Transverse colon (tissue), 4 donors: ENCODE results near the gene ORC5. TPM values are rescaled to one million over a fixed set of nuclear protein-coding genes. Genes with fewer than 3 reads are reported as not detected.

Source experiments
- DNase-seq: peaks from one replicate; pipeline ENCODE4 v3.0.0-alpha.2; 2019
- H3K27ac ChIP-seq, 4 donors: fragments of 200-600 bp; sonication (generic); 2 replicates each; pipeline ENCODE4 v1.5.1; 2016 to 2018; ENCODE audit warnings: inconsistent platforms in 4 of 4
- H3K27me3 ChIP-seq: fragments of 200-600 bp; sonication (generic); 2 replicates; pipeline ENCODE4 v1.5.1; 2017; ENCODE audit warnings: inconsistent platforms
- H3K36me3 ChIP-seq, 4 donors: fragments of 200-600 bp; sonication (generic); 2 replicates each; pipeline ENCODE4 v1.5.1; 2017 to 2019; ENCODE audit warnings: inconsistent platforms in 4 of 4
- H3K4me1 ChIP-seq, 4 donors: fragments of 200-600 bp; sonication (generic); 2 replicates each; pipeline ENCODE4 v1.5.1; 2017 to 2020; ENCODE audit warnings: inconsistent platforms in 4 of 4
- H3K4me3 ChIP-seq, 4 donors: fragments of 200-600 bp; sonication (generic); 1 replicate in 1 of 4; 2 replicates in 3 of 4; pipeline versions ENCODE4 v1.5.1 to v1.6.1; 2017 to 2019; ENCODE audit warnings: inconsistent platforms in 4 of 4
- H3K9me3 ChIP-seq, 2 donors: fragments of 200-600 bp; sonication (generic); 2 replicates each; pipeline ENCODE4 v1.5.1; 2017 to 2019; ENCODE audit warnings: inconsistent platforms in 2 of 2
- EP300 ChIP-seq: sonication (generic); formaldehyde crosslinking; IDR thresholded peaks from one replicate; pipeline ENCODE4 v1.6.1; 2017; ENCODE audit warnings: antibody characterized with exemption, low read depth
- POLR2A ChIP-seq: fragments of 450-650 bp; IDR thresholded peaks from one replicate; pipeline ENCODE4 v1.6.1; 2016; ENCODE audit warnings: antibody characterized with exemption, mild to moderate bottlenecking, moderate library complexity
- POLR2AphosphoS5 ChIP-seq, 3 donors: sonication (generic); formaldehyde crosslinking; IDR thresholded peaks; one replicate each; pipeline ENCODE4 v1.6.1; 2016; ENCODE audit warnings: antibody characterized with exemption in 3 of 3
- WGBS, 2 donors: methylation state at CpG; one replicate each; pipeline ENCODE4 v1.1.5; 2018; ENCODE audit warnings: low coverage in 1 of 2; 5-methylcytosine and 5-hydroxymethylcytosine counted together
- in situ Hi-C, 4 donors: fragments of 200-750 bp; cut with MboI; loops; one replicate each; pipeline versions ENCODE4 v1.15.0 to v1.15.1; 2017; ENCODE audit warnings: low sequenced_read_pairs in 3 of 4, low pct_ligation_motif_present in 1 of 4, low pct_unique_long_range_greater_than_20kb in 1 of 4
- intact Hi-C: fragments of 100-400 bp; cut with DNase I; formaldehyde crosslinking; loops from one replicate; pipeline ENCODE4 v1.15.1; 2023; ENCODE audit warnings: low total_unique reads
- total RNA-seq, 4 donors: library from RNA; depleted of rRNA; stranded (reverse); fragments of >200 nt; gene quantifications; one replicate each; pipeline ENCODE4 v1.1.0, GENCODE V29; 2016
- TF ChIP-seq, protein P1 (sequence below), 5 experiments: fragments of 200-600 bp in 3 of 5; fragments of 450-650 bp in 2 of 5; sonication (generic) in 3 of 5; IDR thresholded peaks; 1 replicate in 2 of 5; 2 replicates in 3 of 5; pipeline ENCODE4 v1.5.1; 2016 to 2017; ENCODE audit warnings: antibody characterized with exemption in 5 of 5, inconsistent platforms in 3 of 5, mild to moderate bottlenecking in 2 of 5, moderate library complexity in 1 of 5

The ORC5 gene
- total RNA-seq, 4 donors from 2014 or later, result 9.0 to 18.7 (median 11.3) TPM

DNA sequence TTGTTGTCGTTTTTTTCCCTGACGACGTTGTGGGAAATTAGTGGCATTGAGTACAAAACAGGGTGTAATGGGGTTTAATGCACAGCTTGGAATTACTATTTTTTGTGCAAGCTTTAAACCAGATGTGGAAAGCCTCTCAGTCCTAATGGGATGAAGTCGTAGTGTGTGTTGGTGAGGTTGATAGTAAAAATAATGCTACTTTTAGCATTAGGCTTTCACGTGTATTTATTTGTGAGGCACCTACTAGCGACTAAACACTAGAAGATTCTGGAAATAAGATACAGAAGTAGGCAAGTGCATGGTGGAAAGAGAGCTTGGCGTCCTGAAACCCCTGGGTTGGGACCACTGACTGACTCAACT is 588 bp upstream of the ORC5 start:
- TF ChIP-seq POLR2A, result no peak
- 31 to 49% methylated on average over 6 to 7 of the region's 7 CpGs for WGBS, 2 donors
- in situ Hi-C loops, result no loop called here
- DNase-seq, result no peak
- Histone ChIP-seq H3K36me3 (peaks cover 0 to 6% (median 0%) of the 10 kb centered on the region in 4 donors), H3K9me3 (no peaks in the 10 kb centered on the region), H3K27me3 (no peaks in the 10 kb centered on the region), H3K27ac (peak overlapping the region; percentile 87 to 95 (median 88)), H3K4me1 (peaks cover 7 to 28% (median 23%) of the 10 kb centered on the region in 4 donors), H3K4me3 (peak overlapping the region; percentile 59 to 82 (median 69))
- intact Hi-C loops, result no loop called here

DNA sequence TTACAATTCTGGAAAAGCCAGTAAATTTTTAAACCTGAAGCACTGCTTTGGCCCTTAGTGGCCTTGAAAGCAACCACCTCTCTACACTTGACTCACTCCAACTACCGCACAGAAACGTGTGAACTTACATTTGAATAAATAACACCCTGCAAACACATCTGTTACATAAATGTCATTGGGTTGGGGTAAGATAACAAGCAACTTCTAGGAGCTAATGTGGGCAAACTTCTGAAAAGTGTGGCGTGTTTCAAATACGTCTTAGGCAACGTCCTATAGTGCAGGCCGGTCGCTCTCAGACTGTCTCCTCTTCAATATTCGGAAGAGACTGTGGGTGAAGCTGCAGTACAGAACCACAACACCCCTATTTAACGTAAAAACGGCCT is 474 bp downstream of the ORC5 start:
- Histone ChIP-seq H3K36me3 (peaks cover 0 to 9% (median 0%) of the 10 kb centered on the region in 4 donors), H3K4me1 (peaks cover 7 to 28% (median 23%) of the 10 kb centered on the region in 4 donors), H3K27me3 (no peaks in the 10 kb centered on the region), H3K27ac (peak overlapping the region; percentile 87 to 95 (median 88)), H3K9me3 (no peaks in the 10 kb centered on the region), H3K4me3 (peak overlapping the region; percentile 59 to 82 (median 69))
- WGBS, 2 donors, result 0% methylated on average over 2 to 10 of the region's 10 CpGs
- DNase-seq, result no peak
- in situ Hi-C loops, result no loop called here
- intact Hi-C loops, result no loop called here
- no peak for TF ChIP-seq EP300
- TF ChIP-seq POLR2AphosphoS5 (IDR thresholded peaks at IDR 0.05), result no peak
- TF ChIP-seq, protein P1, sequence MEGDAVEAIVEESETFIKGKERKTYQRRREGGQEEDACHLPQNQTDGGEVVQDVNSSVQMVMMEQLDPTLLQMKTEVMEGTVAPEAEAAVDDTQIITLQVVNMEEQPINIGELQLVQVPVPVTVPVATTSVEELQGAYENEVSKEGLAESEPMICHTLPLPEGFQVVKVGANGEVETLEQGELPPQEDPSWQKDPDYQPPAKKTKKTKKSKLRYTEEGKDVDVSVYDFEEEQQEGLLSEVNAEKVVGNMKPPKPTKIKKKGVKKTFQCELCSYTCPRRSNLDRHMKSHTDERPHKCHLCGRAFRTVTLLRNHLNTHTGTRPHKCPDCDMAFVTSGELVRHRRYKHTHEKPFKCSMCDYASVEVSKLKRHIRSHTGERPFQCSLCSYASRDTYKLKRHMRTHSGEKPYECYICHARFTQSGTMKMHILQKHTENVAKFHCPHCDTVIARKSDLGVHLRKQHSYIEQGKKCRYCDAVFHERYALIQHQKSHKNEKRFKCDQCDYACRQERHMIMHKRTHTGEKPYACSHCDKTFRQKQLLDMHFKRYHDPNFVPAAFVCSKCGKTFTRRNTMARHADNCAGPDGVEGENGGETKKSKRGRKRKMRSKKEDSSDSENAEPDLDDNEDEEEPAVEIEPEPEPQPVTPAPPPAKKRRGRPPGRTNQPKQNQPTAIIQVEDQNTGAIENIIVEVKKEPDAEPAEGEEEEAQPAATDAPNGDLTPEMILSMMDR (IDR thresholded peaks at IDR 0.05), result no peak
- no peak for TF ChIP-seq POLR2A

- Histone ChIP-seq H3K27ac (peak overlapping the region; percentile 87 to 95 (median 88)), H3K9me3 (no peaks in the 10 kb centered on the region), H3K4me1 (peaks cover 7 to 28% (median 23%) of the 10 kb centered on the region in 4 donors), H3K27me3 (no peaks in the 10 kb centered on the region), H3K36me3 (peaks cover 0 to 13% (median 0%) of the 10 kb centered on the region in 4 donors), H3K4me3 (peak overlapping the region; percentile 59 to 82 (median 69))
- TF ChIP-seq POLR2A (no peak), EP300 (no peak), POLR2AphosphoS5 (IDR thresholded peaks at IDR 0.05) (no peak)
- TF ChIP-seq, protein P1 (IDR thresholded peaks at IDR 0.05), result no peak
- intact Hi-C loops, result no loop called here
- in situ Hi-C loops, result no loop called here
- DNase-seq, result no peak
- WGBS, 2 donors, result 22 to 25% methylated on average over 5 to 6 of the region's 6 CpGs
These were observed 972 bp downstream of the ORC5 start for GRCh38 chr7:104206841-104207240.

DNA sequence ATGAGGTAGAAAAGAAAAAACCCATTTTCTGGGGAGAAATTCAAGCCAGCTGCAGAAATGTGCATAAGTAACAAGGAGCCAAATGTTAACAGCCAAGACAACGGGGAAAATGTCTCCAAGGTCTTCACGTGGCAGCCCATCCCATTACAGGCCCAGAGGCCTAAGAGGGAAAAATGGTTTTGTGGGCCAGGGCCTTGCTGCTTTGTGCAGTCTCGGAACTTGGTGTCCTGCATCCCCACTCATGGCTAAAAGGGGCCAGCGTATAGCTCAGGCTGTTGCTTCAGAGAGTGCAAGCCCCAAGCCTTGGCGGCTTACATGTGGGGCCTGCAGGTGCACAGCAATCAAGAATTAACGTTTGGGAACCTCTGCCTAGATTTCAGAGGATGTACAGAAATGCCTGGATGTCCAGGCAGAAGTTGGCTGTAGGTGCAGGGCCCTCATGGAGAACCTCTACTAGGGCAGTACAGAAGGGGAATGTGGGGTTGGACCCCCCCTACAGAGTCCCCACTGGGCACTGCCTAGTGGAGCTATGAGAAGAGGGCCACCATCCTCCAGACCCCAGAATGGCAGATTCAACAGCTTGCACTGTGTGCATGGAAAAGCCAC is 9.0 kb downstream of the ORC5 start:
- Histone ChIP-seq H3K4me1 (no peaks in the 10 kb centered on the region), H3K27me3 (no peaks in the 10 kb centered on the region), H3K4me3 (no peak overlapping the region), H3K9me3 (no peaks in the 10 kb centered on the region), H3K27ac (no peak overlapping the region), H3K36me3 (peaks cover 0 to 53% (median 15%) of the 10 kb centered on the region in 4 donors)
- TF ChIP-seq, protein P1 (IDR thresholded peaks at IDR 0.05), result no peak
- intact Hi-C loops, result no loop called here
- no peak for DNase-seq
- WGBS, 2 donors, result 93 to 100% methylated on average over 1 to 6 of the region's 6 CpGs
- in situ Hi-C loops, result no loop called here

- TF ChIP-seq, protein P1 (IDR thresholded peaks at IDR 0.05), result no peak
- TF ChIP-seq POLR2A, result no peak
- no peak for TF ChIP-seq POLR2AphosphoS5 (IDR thresholded peaks at IDR 0.05)
- TF ChIP-seq EP300, result no peak
- 65 to 75% methylated on average over 2 of the region's 2 CpGs for WGBS, 2 donors
- H3K27ac ChIP-seq, result no peak overlapping the region
- no peaks in the 10 kb centered on the region for H3K9me3 ChIP-seq
- in situ Hi-C loops, result no loop called here
- H3K27me3 ChIP-seq, result no peaks in the 10 kb centered on the region
- no peak overlapping the region for H3K4me3 ChIP-seq
- DNase-seq, result no peak
- H3K36me3 ChIP-seq, result peaks cover 0 to 46% (median 22%) of the 10 kb centered on the region in 4 donors
- no peaks in the 10 kb centered on the region for H3K4me1 ChIP-seq
- intact Hi-C loops, result no loop called here
These were observed 11.7 kb downstream of the ORC5 start for GRCh38 chr7:104196161-104196560.
